HepG2 (cell line): ENCODE results near the gene SPRED3. TPM values are rescaled to one million over a fixed set of nuclear protein-coding genes. Genes with fewer than 3 reads are reported as not detected.
A peak's percentile ranks its signal among the peaks of the same experiment; 100 is the strongest.

Experiments
- ATAC-seq: fragments of 200-7000 bp; cut with Tn5 transposase; 3 replicates; pipeline ENCODE4 v1.9.1; 2020; ENCODE audit warnings: mild to moderate bottlenecking, moderate library complexity
- BruUV-seq: library from RNA; stranded (reverse); fragments of 400-500 nt; replicated peaks from 2 replicates; lab custom pipeline; 2021; lab: Mats Ljungman, UMichigan
- CTCF ChIA-PET: fragments of 300-600 bp; formaldehyde crosslinking; extraction: SDS; loops from one replicate; lab custom pipeline; 2021; ENCODE audit warnings: low total read pairs, inconsistent platforms, low intra/inter-chr PET ratio; lab: Yijun Ruan, JAX
- POLR2A ChIA-PET: fragments of 350-600 bp; sonication (Branson Sonifier 250); formaldehyde crosslinking; loops from one replicate; lab custom pipeline; 2020; ENCODE audit warnings: antibody characterized with exemption, inconsistent platforms; lab: Yijun Ruan, JAX
- DNase-seq: peaks from one replicate; pipeline ENCODE4 v3.0.0-alpha.2; 2015; ENCODE audit warnings: low spot score
- FAIRE-seq: peaks from 3 replicates; lab custom pipeline; 2011; peaks lifted over from hg19 to GRCh38; lab: Jason Lieb, UNC
- H2AFZ ChIP-seq: one replicate; pipeline ENCODE4 v1.6.1; 2011; ENCODE audit warnings: low read length, inconsistent platforms
- H3K27ac ChIP-seq: fragments of 300-600 bp; 3 replicates; pipeline ENCODE4 v1.8.0; 2011; ENCODE audit warnings: mixed run types, mild to moderate bottlenecking, mixed read lengths, low read length, inconsistent platforms; ENCODE audit not compliant: insufficient read depth; ENCODE audit errors: extremely low read length
- H3K27me3 ChIP-seq, 2 experiments: fragments of 200-600 bp in 1 of 2; 2 replicates in 1 of 2; 3 replicates in 1 of 2; pipeline versions ENCODE4 v1.6.0 to v1.8.0; 2011; ENCODE audit warnings: low read length in 2 of 2, mild to moderate bottlenecking in 2 of 2, moderate library complexity in 2 of 2, inconsistent platforms in 1 of 2; ENCODE audit not compliant: insufficient read depth in 2 of 2, control insufficient read depth in 1 of 2
- H3K36me3 ChIP-seq, 2 experiments: fragments of 200-600 bp in 1 of 2; replicated peaks in 1 of 2; 2 replicates in 1 of 2; 3 replicates in 1 of 2; pipeline versions ENCODE4 v1.5.1 to v1.8.0; 2011; ENCODE audit warnings: low read length in 2 of 2, inconsistent platforms in 1 of 2; ENCODE audit not compliant: insufficient read depth in 2 of 2, control insufficient read depth in 1 of 2
- H3K4me1 ChIP-seq: 2 replicates; pipeline ENCODE4 v1.5.1; 2012; ENCODE audit warnings: low read length, inconsistent platforms; ENCODE audit not compliant: insufficient read depth
- H3K4me2 ChIP-seq: 2 replicates; pipeline ENCODE4 v1.6.0; 2011; ENCODE audit warnings: low read depth, low read length, inconsistent platforms
- H3K4me3 ChIP-seq, 3 experiments: fragments of 200-600 bp in 1 of 3; sonication (generic), shearing (Covaris generic) in 1 of 3; replicated peaks in 1 of 3; 2 replicates each; pipeline ENCODE4 v1.5.1; 2011 to 2016; ENCODE audit warnings: low read length in 3 of 3, inconsistent platforms in 2 of 3, low read depth in 2 of 3, mild to moderate bottlenecking in 2 of 3, control low read depth in 1 of 3, mixed read lengths in 1 of 3; ENCODE audit not compliant: insufficient read depth in 1 of 3
- H3K79me2 ChIP-seq: one replicate; pipeline ENCODE4 v1.6.1; 2011; ENCODE audit warnings: low read length, inconsistent platforms; ENCODE audit not compliant: insufficient read depth
- H3K9ac ChIP-seq: 2 replicates; pipeline ENCODE4 v1.6.0; 2011; ENCODE audit warnings: mild to moderate bottlenecking, low read depth, low read length, inconsistent platforms; ENCODE audit not compliant: insufficient read depth
- H3K9me3 ChIP-seq: 2 replicates; pipeline ENCODE4 v1.5.1; 2012; ENCODE audit warnings: mild to moderate bottlenecking, low read length
- H4K20me1 ChIP-seq: 2 replicates; pipeline ENCODE4 v1.6.0; 2011; ENCODE audit warnings: inconsistent platforms, mild to moderate bottlenecking, low read length, moderate library complexity; ENCODE audit not compliant: insufficient read depth
- CEBPB ChIP-seq: IDR thresholded peaks from 2 replicates; pipeline ENCODE4 v1.6.1; 2011; ENCODE audit warnings: low read depth, low read length, improper control_type of control experiment, borderline replicate concordance
- CEBPG ChIP-seq: IDR thresholded peaks from 2 replicates; pipeline ENCODE4 v1.6.1; 2016
- HHEX ChIP-seq: IDR thresholded peaks from 2 replicates; pipeline ENCODE4 v1.6.1; 2016; ENCODE audit warnings: control low read depth
- HNF4A ChIP-seq: sonication (generic); formaldehyde crosslinking; IDR thresholded peaks from 2 replicates; pipeline ENCODE4 v1.4.0; 2020; ENCODE audit warnings: missing genetic modification reagents
- NCOA2 ChIP-seq: sonication (generic); formaldehyde crosslinking; IDR thresholded peaks from 2 replicates; pipeline ENCODE4 v1.8.0; 2022; ENCODE audit warnings: inconsistent platforms
- SMARCE1 ChIP-seq: fragments of 450-650 bp; IDR thresholded peaks from 2 replicates; pipeline ENCODE4 v1.6.1; 2017; ENCODE audit warnings: borderline replicate concordance
- SP4 ChIP-seq: sonication (generic); formaldehyde crosslinking; IDR thresholded peaks from 2 replicates; pipeline ENCODE4 v1.8.1; 2023; ENCODE audit warnings: mild to moderate bottlenecking, missing genetic modification reagents
- TAF15 ChIP-seq: fragments of 200-400 bp; formaldehyde crosslinking; IDR thresholded peaks from one replicate; pipeline ENCODE4 v1.6.1; 2018; ENCODE audit warnings: mild to moderate bottlenecking, low read depth, low read length; ENCODE audit not compliant: poor library complexity, severe bottlenecking
- ZNF646 ChIP-seq: sonication (generic); formaldehyde crosslinking; IDR thresholded peaks from 2 replicates; pipeline ENCODE4 v1.9.0; 2021; ENCODE audit warnings: mild to moderate bottlenecking, missing genetic modification reagents
- ZNF777 ChIP-seq: sonication (generic); formaldehyde crosslinking; IDR thresholded peaks from 2 replicates; pipeline ENCODE4 v1.4.0; 2020; ENCODE audit warnings: missing genetic modification reagents
- WGBS: methylation state at CpG from one replicate; pipeline ENCODE4 v1.1.6; 2017; ENCODE audit warnings: low lambda C conversion rate; 5-methylcytosine and 5-hydroxymethylcytosine counted together
- in situ Hi-C: cut with HindIII; loops from 2 replicates; pipeline ENCODE4 v1.10.0; 2017; ENCODE audit warnings: low pct_unique_long_range_greater_than_20kb; ENCODE audit not compliant: extremely low pct_ligation_motif_present
- intact Hi-C: fragments of 100-400 bp; cut with micrococcal nuclease; formaldehyde crosslinking; loops from one replicate; pipeline ENCODE4 v1.10.0; 2022; ENCODE audit not compliant: unreplicated experiment
- polyA plus RNA-seq, 8 experiments: library from polyadenylated mRNA; depleted of rRNA in 3 of 8; stranded (reverse) in 7 of 8; unstranded in 1 of 8; fragments of >200 nt; fragmentation: Illumina TruSeq in 4 of 8; extraction: Trizol in 4 of 8; gene quantifications; 2 replicates each; pipeline versions ENCODE4 v1.2.1 to v1.2.3, GENCODE V29; 2011 to 2016; ENCODE audit warnings: low read depth in 4 of 8, missing spikeins in 1 of 8, mixed read lengths in 1 of 8; ENCODE audit not compliant: insufficient read depth in 1 of 8
- total RNA-seq, 5 experiments: library from RNA; depleted of rRNA; stranded (reverse); fragments of >200 nt; fragmentation: Illumina TruSeq; extraction: Trizol; gene quantifications; 2 replicates each; pipeline ENCODE4 v1.2.3, GENCODE V29; 2016; ENCODE audit warnings: low read depth in 1 of 5
- TF ChIP-seq, protein P1 (sequence below): sonication (generic); IDR thresholded peaks from 2 replicates; pipeline ENCODE4 v1.6.1; 2016; ENCODE audit warnings: low read depth, borderline replicate concordance

Gene SPRED3
- total and polyA plus RNA-seq, 2 of the 13 experiments (the other 11 are each of a cell fraction or from before 2014, with no cell fraction given), result 0.15 to 0.17 TPM

DNA sequence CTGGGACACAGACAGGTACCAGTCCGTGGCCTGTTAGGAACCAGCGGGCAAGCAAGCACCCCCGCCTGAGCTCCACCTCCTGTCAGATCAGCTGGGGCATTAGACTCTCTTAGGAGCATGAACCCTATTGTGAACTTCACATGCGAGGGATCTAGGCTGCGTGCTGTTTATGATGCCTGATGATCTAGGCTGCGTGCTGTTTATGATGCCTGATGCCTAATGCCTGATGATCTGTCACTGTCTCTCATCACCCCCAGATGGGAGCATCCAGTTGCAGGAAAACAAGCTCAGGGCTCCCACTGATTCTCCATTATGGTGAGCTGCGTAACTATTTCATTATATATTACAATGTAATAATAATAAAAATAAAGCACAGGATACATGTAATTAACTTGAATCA lies 33.9 kb downstream of the SPRED3 start:
- no peak overlapping the region for H3K4me2 ChIP-seq
- intact Hi-C loops (no loop called here), in situ Hi-C loops (no loop called here)
- no peak overlapping the region for H3K4me3 ChIP-seq
- H3K79me2 ChIP-seq, result no peaks in the 10 kb centered on the region
- no peak for DNase-seq
- H3K27ac ChIP-seq, result no peak overlapping the region
- no peak overlapping the region for H3K9ac ChIP-seq
- CTCF ChIA-PET, result no interaction called here
- POLR2A ChIA-PET, result no interaction called here
- BruUV-seq, result no TSS peak
- WGBS, result 35% methylated on average over 3 of the region's 7 CpGs
- no peaks in the 10 kb centered on the region for H4K20me1 ChIP-seq
- TF ChIP-seq SP4, result no peak
- TF ChIP-seq HHEX (CRISPR knock-in tag), result no peak
- TF ChIP-seq ZNF777, result no peak
- TF ChIP-seq TAF15, result no peak
- no peak for TF ChIP-seq NCOA2 (CRISPR knock-in tag)
- no peaks in the 10 kb centered on the region for H3K9me3 ChIP-seq
- H3K27me3 ChIP-seq, result peaks cover 3 to 32% of the 10 kb centered on the region in 2 experiments; a peak in 3 of 5 replicates
- no peak for FAIRE-seq
- no peaks in the 10 kb centered on the region for H3K4me1 ChIP-seq
- no peak for ATAC-seq
- no peaks in the 10 kb centered on the region for H3K36me3 ChIP-seq
- H2AFZ ChIP-seq, result no peak overlapping the region

GRCh38 chr19:38424272-38424671 lies 35.8 kb downstream of the SPRED3 start:
- BruUV-seq, result no TSS peak
- Histone ChIP-seq H3K27ac (no peak overlapping the region), H3K9me3 (no peaks in the 10 kb centered on the region), H3K79me2 (no peaks in the 10 kb centered on the region), H3K4me1 (no peaks in the 10 kb centered on the region), H2AFZ (no peak overlapping the region), H3K27me3 (peaks cover 3 to 19% of the 10 kb centered on the region in 2 experiments; a peak in 3 of 5 replicates), H4K20me1 (no peaks in the 10 kb centered on the region), H3K4me3 (no peak overlapping the region), H3K4me2 (no peak overlapping the region), H3K36me3 (no peaks in the 10 kb centered on the region), H3K9ac (no peak overlapping the region)
- in situ Hi-C loops (no loop called here), intact Hi-C loops (no loop called here)
- WGBS, result 34% methylated on average over 4 of the region's 5 CpGs
- FAIRE-seq (no peak), ATAC-seq (no peak), DNase-seq (no peak)
- peak; percentile 69 for TF ChIP-seq CEBPB
- no peak for TF ChIP-seq ZNF646 (CRISPR knock-in tag)
- TF ChIP-seq SMARCE1, result no peak
- TF ChIP-seq HNF4A (CRISPR knock-in tag), result peak; percentile 25; the same call in 1 of the 2 replicates
- TF ChIP-seq CEBPG, result peak; percentile 63
- TF ChIP-seq, protein P1, sequence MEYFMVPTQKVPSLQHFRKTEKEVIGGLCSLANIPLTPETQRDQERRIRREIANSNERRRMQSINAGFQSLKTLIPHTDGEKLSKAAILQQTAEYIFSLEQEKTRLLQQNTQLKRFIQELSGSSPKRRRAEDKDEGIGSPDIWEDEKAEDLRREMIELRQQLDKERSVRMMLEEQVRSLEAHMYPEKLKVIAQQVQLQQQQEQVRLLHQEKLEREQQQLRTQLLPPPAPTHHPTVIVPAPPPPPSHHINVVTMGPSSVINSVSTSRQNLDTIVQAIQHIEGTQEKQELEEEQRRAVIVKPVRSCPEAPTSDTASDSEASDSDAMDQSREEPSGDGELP, result no peak
- ChIA-PET CTCF (no interaction called here), POLR2A (no interaction called here)
